ENCODE measurements around the gene KCNK5.

GRCh38 chr6:39268721-39269120 is 39.4 kb upstream of the KCNK5 start:
- TF ChIP-seq CTCF (IDR thresholded peaks at IDR 0.05) (no peak), POLR2A (IDR thresholded peaks at IDR 0.05) (no peak), EP300 (IDR thresholded peaks at IDR 0.05) (no peak)

Data from upper lobe of left lung (tissue), 4 donors.